Hepatocyte (in vitro differentiated cells): ENCODE data around the gene TSHZ3. TPM values are rescaled to one million over a fixed set of nuclear protein-coding genes. Genes with fewer than 3 reads are reported as not detected.

Source experiments
- DNase-seq: peaks from one replicate; pipeline ENCODE4 v3.0.0-alpha.2; 2016; ENCODE audit warnings: low spot score
- H2AFZ ChIP-seq: fragments of 200-600 bp; sonication (generic); 2 replicates; pipeline ENCODE4 v1.6.0; 2016; ENCODE audit warnings: antibody characterized with exemption, mild to moderate bottlenecking
- H3K27ac ChIP-seq: fragments of 200-600 bp; sonication (generic); 2 replicates; pipeline ENCODE4 v1.5.1; 2016; ENCODE audit warnings: mild to moderate bottlenecking
- H3K27me3 ChIP-seq: fragments of 200-600 bp; sonication (generic); 2 replicates; pipeline ENCODE4 v1.6.1; 2016
- H3K36me3 ChIP-seq: fragments of 200-600 bp; sonication (generic); replicated peaks from 2 replicates; pipeline ENCODE4 v1.5.1; 2016; ENCODE audit warnings: low read depth; ENCODE audit not compliant: insufficient read depth
- H3K4me1 ChIP-seq: fragments of 200-600 bp; sonication (generic); 2 replicates; pipeline ENCODE4 v1.5.1; 2016; ENCODE audit warnings: mild to moderate bottlenecking, moderate library complexity; ENCODE audit not compliant: insufficient read depth
- H3K4me2 ChIP-seq: fragments of 200-600 bp; sonication (generic); 2 replicates; pipeline ENCODE4 v1.6.0; 2016
- H3K4me3 ChIP-seq: fragments of 200-600 bp; sonication (generic); 2 replicates; pipeline ENCODE4 v1.5.1; 2016; ENCODE audit warnings: mild to moderate bottlenecking
- H3K79me2 ChIP-seq: fragments of 200-600 bp; sonication (generic); 2 replicates; pipeline ENCODE4 v1.6.0; 2017; ENCODE audit warnings: mild to moderate bottlenecking
- H3K9me2 ChIP-seq: fragments of 200-600 bp; sonication (generic); replicated peaks from 2 replicates; pipeline ENCODE4 v1.6.0; 2017; ENCODE audit warnings: mild to moderate bottlenecking; ENCODE audit not compliant: insufficient read depth
- H3K9me3 ChIP-seq: fragments of 200-600 bp; sonication (generic); 2 replicates; pipeline ENCODE4 v1.5.1; 2016; ENCODE audit warnings: low read depth, mild to moderate bottlenecking
- H4K20me1 ChIP-seq: fragments of 200-600 bp; sonication (generic); 2 replicates; pipeline ENCODE4 v1.6.0; 2016; ENCODE audit warnings: mild to moderate bottlenecking; ENCODE audit not compliant: insufficient read depth, poor library complexity, severe bottlenecking
- EZH2 ChIP-seq: fragments of 200-600 bp; sonication (generic); IDR thresholded peaks from 2 replicates; pipeline ENCODE4 v1.6.1; 2016; ENCODE audit warnings: antibody characterized with exemption, mild to moderate bottlenecking, borderline replicate concordance
- EZH2phosphoT487 ChIP-seq: fragments of 200-600 bp; sonication (generic); IDR thresholded peaks from one replicate; pipeline ENCODE4 v1.6.1; 2018; ENCODE audit warnings: antibody characterized with exemption, mild to moderate bottlenecking, low read depth, moderate library complexity; ENCODE audit not compliant: unreplicated experiment, severe bottlenecking
- WGBS: methylation state at CpG from one replicate; pipeline ENCODE4 v1.1.6; 2016; ENCODE audit warnings: low lambda C conversion rate; ENCODE audit errors: missing lambda C conversion rate; 5-methylcytosine and 5-hydroxymethylcytosine counted together
- polyA plus RNA-seq: library from polyadenylated mRNA; unstranded; fragments of >200 nt; fragmentation: Nextera tagmentation; extraction: Ambion mirVana; gene quantifications from 2 replicates; pipeline ENCODE4 v1.2.1, GENCODE V29; 2016
- total RNA-seq: library from RNA; depleted of rRNA; stranded (reverse); fragments of >200 nt; gene quantifications from 2 replicates; pipeline ENCODE4 v1.2.3, GENCODE V29; 2014
- TF ChIP-seq, protein P1 (sequence below): fragments of 200-600 bp; sonication (generic); IDR thresholded peaks from 2 replicates; pipeline ENCODE4 v1.5.1; 2016; ENCODE audit warnings: antibody characterized with exemption, mild to moderate bottlenecking; ENCODE audit not compliant: poor library complexity

TSHZ3 gene
- total and polyA plus RNA-seq, 2 experiments from 2014 or later = 4.9 to 5.3 TPM

DNA sequence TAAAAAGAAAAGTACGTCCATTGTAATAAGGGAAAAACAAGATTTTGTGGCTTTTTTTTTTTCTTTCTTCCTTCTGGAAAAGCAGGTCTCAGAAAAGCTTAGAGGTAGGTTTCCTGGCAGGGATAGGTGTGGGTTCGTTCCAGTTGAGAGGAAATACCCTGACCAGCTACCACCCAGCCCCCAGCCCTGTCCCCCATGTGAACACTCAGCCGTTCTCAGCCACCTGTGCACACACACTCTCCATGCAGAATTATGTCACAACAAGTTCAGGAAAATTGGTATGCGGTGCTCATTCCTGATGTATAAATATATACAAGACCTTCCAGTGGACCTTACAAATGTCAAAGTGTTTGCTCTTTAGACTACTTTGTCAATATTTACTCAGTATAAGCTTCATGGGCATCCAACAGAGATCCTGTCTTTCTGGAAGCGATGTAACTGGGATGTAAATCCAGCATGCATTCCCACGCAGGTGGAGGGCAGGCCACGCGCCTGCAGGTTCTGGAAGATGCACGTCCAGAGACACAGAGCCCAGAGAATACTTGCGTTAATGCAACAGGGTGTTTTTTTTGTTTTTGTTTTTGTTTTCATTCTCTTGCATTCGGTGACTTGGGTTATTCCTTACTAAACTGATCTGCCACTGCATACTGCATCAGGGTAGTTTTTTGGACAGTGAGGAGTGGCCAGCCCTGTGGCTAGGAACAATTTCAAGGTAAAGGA, 68.8 kb downstream of the TSHZ3 start:
- Histone ChIP-seq H3K4me2 (no peak overlapping the region), H3K9me2 (no peaks in the 10 kb centered on the region), H3K4me1 (no peaks in the 10 kb centered on the region), H3K36me3 (no peaks in the 10 kb centered on the region), H2AFZ (no peak overlapping the region), H3K27ac (no peak overlapping the region), H4K20me1 (no peaks in the 10 kb centered on the region), H3K27me3 (no peaks in the 10 kb centered on the region), H3K4me3 (no peak overlapping the region), H3K9me3 (no peaks in the 10 kb centered on the region), H3K79me2 (peaks cover 2% of the 10 kb centered on the region)
- TF ChIP-seq, protein P1, sequence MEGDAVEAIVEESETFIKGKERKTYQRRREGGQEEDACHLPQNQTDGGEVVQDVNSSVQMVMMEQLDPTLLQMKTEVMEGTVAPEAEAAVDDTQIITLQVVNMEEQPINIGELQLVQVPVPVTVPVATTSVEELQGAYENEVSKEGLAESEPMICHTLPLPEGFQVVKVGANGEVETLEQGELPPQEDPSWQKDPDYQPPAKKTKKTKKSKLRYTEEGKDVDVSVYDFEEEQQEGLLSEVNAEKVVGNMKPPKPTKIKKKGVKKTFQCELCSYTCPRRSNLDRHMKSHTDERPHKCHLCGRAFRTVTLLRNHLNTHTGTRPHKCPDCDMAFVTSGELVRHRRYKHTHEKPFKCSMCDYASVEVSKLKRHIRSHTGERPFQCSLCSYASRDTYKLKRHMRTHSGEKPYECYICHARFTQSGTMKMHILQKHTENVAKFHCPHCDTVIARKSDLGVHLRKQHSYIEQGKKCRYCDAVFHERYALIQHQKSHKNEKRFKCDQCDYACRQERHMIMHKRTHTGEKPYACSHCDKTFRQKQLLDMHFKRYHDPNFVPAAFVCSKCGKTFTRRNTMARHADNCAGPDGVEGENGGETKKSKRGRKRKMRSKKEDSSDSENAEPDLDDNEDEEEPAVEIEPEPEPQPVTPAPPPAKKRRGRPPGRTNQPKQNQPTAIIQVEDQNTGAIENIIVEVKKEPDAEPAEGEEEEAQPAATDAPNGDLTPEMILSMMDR = no peak
- TF ChIP-seq EZH2phosphoT487 = no peak
- no peak for TF ChIP-seq EZH2
- WGBS = 75% methylated on average over 11 of the region's 11 CpGs
- no peak for DNase-seq

DNA sequence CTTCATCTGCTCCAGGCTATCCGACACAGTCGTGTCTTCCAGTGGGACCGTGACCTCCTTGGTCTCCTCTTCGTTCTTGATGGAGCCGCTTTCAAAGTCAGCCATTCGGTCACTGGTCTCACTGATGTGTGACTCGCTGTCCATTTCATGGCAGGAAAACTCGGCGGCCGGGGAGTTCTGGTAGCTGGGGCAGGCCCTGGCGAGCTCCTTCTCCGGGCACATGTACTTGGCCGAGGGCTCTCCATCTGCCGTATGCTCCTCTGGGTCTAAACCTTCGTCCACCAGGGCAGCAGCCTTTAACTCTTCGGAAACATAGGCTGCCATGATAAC, 69.8 kb downstream of the TSHZ3 start:
- no peak overlapping the region for H3K4me2 ChIP-seq
- no peak overlapping the region for H2AFZ ChIP-seq
- no peak overlapping the region for H3K4me3 ChIP-seq
- no peaks in the 10 kb centered on the region for H3K9me3 ChIP-seq
- H4K20me1 ChIP-seq = no peaks in the 10 kb centered on the region
- WGBS = 91% methylated on average over 16 of the region's 16 CpGs
- no peaks in the 10 kb centered on the region for H3K27me3 ChIP-seq
- H3K9me2 ChIP-seq = no peaks in the 10 kb centered on the region
- peaks cover 2% of the 10 kb centered on the region for H3K79me2 ChIP-seq
- no peaks in the 10 kb centered on the region for H3K36me3 ChIP-seq
- no peaks in the 10 kb centered on the region for H3K4me1 ChIP-seq
- TF ChIP-seq EZH2 = no peak
- DNase-seq = no peak
- H3K27ac ChIP-seq = no peak overlapping the region

DNA sequence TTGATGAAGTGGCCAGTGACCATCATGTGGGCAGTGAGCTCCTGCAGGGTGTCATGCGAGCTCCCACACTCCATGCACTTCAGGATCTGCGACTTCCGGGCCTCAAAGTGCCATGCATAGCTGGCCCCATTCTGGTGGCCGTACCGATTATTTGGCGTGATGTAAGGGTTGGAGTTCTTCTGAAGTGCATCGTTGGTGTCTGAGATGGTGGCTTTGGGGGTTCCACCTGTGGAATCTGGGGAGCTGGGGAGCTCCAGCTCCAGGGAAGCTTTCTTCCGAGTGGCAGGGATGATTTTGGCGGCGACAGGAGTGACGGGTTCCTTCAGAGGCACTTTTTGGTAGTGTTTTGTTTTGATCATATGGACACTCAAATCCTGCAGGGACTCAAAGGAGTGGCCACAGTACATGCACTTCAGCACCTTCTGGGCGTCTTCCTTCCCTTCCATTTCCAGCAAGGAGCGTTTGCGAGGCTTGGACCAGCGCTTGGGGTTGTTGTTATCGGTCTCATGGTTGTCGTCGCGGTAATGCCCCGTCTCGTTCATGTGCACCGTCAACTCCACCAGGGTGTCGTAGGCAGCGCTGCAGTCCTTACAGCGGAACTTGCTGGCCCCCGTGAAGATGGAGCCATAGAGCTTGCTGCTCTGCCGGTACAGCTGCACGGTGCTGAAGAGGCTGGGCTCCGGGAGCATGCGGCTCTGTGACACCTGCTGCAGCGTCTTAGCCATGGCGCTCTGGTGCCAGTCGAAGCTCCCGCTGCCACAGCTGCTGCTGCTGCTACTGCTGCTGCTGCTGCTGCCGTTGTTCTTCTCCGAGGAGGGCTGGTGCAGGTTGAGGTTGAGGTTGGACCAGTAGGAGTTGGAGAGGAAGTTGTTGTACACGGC, 70.4 kb downstream of the TSHZ3 start:
- DNase-seq = no peak
- H3K4me1 ChIP-seq = no peaks in the 10 kb centered on the region
- no peak overlapping the region for H2AFZ ChIP-seq
- H3K27me3 ChIP-seq = no peaks in the 10 kb centered on the region
- H3K9me2 ChIP-seq = no peaks in the 10 kb centered on the region
- TF ChIP-seq, protein P1 = no peak
- TF ChIP-seq EZH2 (no peak), EZH2phosphoT487 (no peak)
- H3K4me2 ChIP-seq = no peak overlapping the region
- H3K36me3 ChIP-seq = no peaks in the 10 kb centered on the region
- no peak overlapping the region for H3K27ac ChIP-seq
- no peaks in the 10 kb centered on the region for H4K20me1 ChIP-seq
- no peaks in the 10 kb centered on the region for H3K9me3 ChIP-seq
- H3K4me3 ChIP-seq = no peak overlapping the region
- peaks cover 2% of the 10 kb centered on the region for H3K79me2 ChIP-seq
- 96% methylated on average over 37 of the region's 37 CpGs for WGBS

GRCh38 chr19:31277516-31277915, 71.7 kb downstream of the TSHZ3 start:
- no peaks in the 10 kb centered on the region for H3K36me3 ChIP-seq
- no peak overlapping the region for H3K4me2 ChIP-seq
- H3K9me3 ChIP-seq = no peaks in the 10 kb centered on the region
- TF ChIP-seq EZH2 (no peak), EZH2phosphoT487 (no peak)
- TF ChIP-seq, protein P1 = no peak
- H3K27me3 ChIP-seq = no peaks in the 10 kb centered on the region
- no peaks in the 10 kb centered on the region for H4K20me1 ChIP-seq
- no peaks in the 10 kb centered on the region for H3K4me1 ChIP-seq
- no peak overlapping the region for H3K27ac ChIP-seq
- no peak for DNase-seq
- 92% methylated on average over 17 of the region's 17 CpGs for WGBS
- peaks cover under 1% of the 10 kb centered on the region for H3K79me2 ChIP-seq
- H2AFZ ChIP-seq = no peak overlapping the region
- H3K4me3 ChIP-seq = no peak overlapping the region
- no peaks in the 10 kb centered on the region for H3K9me2 ChIP-seq
